Measurements from ENCODE around the gene SQSTM1.
A peak's percentile ranks its signal among the peaks of the same experiment; 100 is the strongest.

Gene SQSTM1

DNA sequence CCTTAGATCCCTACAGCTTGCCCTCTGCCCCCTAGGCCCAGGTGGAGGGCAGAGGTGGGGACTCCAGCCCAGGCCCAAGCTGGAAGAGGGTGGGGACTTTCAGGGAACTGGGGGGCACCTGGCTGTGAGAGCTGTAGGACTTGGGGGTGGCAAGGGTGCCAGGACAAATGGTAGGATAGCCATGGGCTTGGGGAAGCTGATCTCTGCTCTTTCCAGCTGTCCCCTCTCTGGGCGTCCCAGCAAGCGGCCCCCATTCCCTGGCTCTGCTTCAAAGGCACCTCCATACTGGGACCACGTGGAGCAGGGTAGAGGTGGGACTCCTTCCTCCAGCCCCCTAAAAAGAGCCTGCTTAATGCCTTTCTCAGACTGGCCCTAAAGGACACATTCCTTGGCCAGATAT lies 26.5 kb upstream of the SQSTM1 start:
- TF ChIP-seq, protein P1, sequence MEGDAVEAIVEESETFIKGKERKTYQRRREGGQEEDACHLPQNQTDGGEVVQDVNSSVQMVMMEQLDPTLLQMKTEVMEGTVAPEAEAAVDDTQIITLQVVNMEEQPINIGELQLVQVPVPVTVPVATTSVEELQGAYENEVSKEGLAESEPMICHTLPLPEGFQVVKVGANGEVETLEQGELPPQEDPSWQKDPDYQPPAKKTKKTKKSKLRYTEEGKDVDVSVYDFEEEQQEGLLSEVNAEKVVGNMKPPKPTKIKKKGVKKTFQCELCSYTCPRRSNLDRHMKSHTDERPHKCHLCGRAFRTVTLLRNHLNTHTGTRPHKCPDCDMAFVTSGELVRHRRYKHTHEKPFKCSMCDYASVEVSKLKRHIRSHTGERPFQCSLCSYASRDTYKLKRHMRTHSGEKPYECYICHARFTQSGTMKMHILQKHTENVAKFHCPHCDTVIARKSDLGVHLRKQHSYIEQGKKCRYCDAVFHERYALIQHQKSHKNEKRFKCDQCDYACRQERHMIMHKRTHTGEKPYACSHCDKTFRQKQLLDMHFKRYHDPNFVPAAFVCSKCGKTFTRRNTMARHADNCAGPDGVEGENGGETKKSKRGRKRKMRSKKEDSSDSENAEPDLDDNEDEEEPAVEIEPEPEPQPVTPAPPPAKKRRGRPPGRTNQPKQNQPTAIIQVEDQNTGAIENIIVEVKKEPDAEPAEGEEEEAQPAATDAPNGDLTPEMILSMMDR (IDR thresholded peaks at IDR 0.05), result no peak
- no peak overlapping the region for H3K9ac ChIP-seq
- peak overlapping the region; percentile 29 for H3K27ac ChIP-seq

DNA sequence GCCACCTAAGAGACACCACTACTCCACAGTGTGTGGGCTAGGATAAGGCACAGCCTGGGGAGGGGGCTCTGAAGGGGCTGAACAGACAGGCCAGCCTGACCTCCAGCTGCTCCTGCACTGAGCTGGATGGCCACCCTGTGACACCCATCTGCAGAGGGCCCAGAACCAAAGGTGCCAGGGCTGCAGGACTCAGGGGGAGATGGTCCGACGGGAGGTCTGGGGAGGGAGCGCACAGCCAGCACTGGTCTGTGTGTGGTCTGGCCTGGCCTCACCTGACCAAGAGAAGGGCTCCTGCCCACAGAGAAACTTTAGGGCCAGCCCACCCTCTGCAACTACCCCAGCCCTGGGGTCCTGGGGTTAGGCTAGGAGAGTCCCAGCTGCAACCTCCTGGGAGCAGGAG lies 26.1 kb upstream of the SQSTM1 start:
- no peaks in the 10 kb centered on the region for H3K9me3 ChIP-seq (ENCODE audit: control insufficient read depth, low read length)
- no peaks in the 10 kb centered on the region for H3K27me3 ChIP-seq (ENCODE audit: control insufficient read depth, insufficient read depth, low read length)
- peak overlapping the region; percentile 58 for H3K4me3 ChIP-seq (ENCODE audit: low read depth, low read length)
- H3K4me1 ChIP-seq, result no peaks in the 10 kb centered on the region
- no peak overlapping the region for H2AFZ ChIP-seq
- no peak overlapping the region for H3K9ac ChIP-seq
- no peak overlapping the region for H3K27ac ChIP-seq
- H3K4me2 ChIP-seq (ENCODE audit: low read length), result peak overlapping the region; percentile 77
- H3K36me3 ChIP-seq (ENCODE audit: control insufficient read depth, insufficient read depth, low read length), result no peaks in the 10 kb centered on the region
- no peaks in the 10 kb centered on the region for H3K79me2 ChIP-seq
- TF ChIP-seq, protein P1 (IDR thresholded peaks at IDR 0.05), result no peak

More for the DNA sequence above, 26.5 kb upstream of the SQSTM1 start:
- H3K27me3 ChIP-seq (ENCODE audit: control insufficient read depth, insufficient read depth, low read length), result no peaks in the 10 kb centered on the region
- no peak overlapping the region for H2AFZ ChIP-seq
- no peaks in the 10 kb centered on the region for H3K36me3 ChIP-seq (ENCODE audit: control insufficient read depth, insufficient read depth, low read length)
- H3K4me2 ChIP-seq (ENCODE audit: low read length), result no peak overlapping the region
- H3K4me3 ChIP-seq (ENCODE audit: low read depth, low read length), result peak overlapping the region; percentile 16
- H3K4me1 ChIP-seq, result no peaks in the 10 kb centered on the region
- no peaks in the 10 kb centered on the region for H3K9me3 ChIP-seq (ENCODE audit: control insufficient read depth, low read length)
- H3K79me2 ChIP-seq, result no peaks in the 10 kb centered on the region

DNA sequence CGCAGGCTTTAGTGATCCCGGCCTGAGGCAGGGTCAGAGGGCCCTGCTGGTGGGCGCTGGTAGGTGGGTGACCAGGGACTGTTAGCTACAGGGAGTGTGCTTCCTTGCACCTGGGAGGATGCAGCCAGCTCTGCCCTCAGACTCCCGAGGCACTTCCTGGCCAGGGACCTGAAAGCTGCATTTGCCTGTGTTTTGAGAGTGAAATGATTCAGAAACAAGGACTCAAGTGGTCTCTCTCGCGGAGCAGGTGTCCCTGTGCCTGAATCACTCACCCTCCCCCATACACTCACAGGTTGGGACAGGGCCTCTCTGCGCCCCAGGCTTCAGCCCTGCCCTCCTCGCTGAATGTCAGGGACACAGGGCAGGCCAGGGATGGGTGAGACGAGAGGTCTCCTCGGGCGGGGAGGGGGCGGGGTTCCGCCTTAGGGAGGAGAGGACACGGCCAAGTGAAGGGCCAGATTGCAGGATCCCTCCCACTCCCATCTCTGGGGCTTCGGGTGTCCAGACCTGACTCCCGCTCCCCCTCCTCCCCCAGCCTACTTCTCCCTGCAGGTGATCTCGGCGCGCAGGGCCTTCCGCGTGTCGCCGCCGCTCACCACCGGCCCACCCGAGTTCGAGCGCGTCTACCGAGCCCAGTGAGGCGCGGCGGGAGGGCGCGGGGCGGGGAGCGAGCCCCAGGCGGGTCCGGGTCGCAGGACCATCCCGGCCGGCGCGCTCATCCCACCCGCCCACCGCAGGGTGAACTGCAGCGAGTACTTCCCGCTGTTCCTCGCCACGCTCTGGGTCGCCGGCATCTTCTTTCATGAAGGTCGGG lies 25.4 kb upstream of the SQSTM1 start:
- H3K27me3 ChIP-seq (ENCODE audit: control insufficient read depth, insufficient read depth, low read length), result no peaks in the 10 kb centered on the region
- H3K79me2 ChIP-seq, result no peaks in the 10 kb centered on the region
- H3K4me2 ChIP-seq (ENCODE audit: low read length), result peak overlapping the region; percentile 77
- no peaks in the 10 kb centered on the region for H3K36me3 ChIP-seq (ENCODE audit: control insufficient read depth, insufficient read depth, low read length)
- TF ChIP-seq, protein P1 (IDR thresholded peaks at IDR 0.05), result no peak
- peak overlapping the region; percentile 92 for H3K27ac ChIP-seq
- peak overlapping the region; percentile 93 for H3K9ac ChIP-seq
- H3K4me3 ChIP-seq (ENCODE audit: low read depth, low read length), result peak overlapping the region; percentile 58
- no peaks in the 10 kb centered on the region for H3K4me1 ChIP-seq
- H3K9me3 ChIP-seq (ENCODE audit: control insufficient read depth, low read length), result no peaks in the 10 kb centered on the region
- H2AFZ ChIP-seq, result peak overlapping the region; percentile 94

DNA sequence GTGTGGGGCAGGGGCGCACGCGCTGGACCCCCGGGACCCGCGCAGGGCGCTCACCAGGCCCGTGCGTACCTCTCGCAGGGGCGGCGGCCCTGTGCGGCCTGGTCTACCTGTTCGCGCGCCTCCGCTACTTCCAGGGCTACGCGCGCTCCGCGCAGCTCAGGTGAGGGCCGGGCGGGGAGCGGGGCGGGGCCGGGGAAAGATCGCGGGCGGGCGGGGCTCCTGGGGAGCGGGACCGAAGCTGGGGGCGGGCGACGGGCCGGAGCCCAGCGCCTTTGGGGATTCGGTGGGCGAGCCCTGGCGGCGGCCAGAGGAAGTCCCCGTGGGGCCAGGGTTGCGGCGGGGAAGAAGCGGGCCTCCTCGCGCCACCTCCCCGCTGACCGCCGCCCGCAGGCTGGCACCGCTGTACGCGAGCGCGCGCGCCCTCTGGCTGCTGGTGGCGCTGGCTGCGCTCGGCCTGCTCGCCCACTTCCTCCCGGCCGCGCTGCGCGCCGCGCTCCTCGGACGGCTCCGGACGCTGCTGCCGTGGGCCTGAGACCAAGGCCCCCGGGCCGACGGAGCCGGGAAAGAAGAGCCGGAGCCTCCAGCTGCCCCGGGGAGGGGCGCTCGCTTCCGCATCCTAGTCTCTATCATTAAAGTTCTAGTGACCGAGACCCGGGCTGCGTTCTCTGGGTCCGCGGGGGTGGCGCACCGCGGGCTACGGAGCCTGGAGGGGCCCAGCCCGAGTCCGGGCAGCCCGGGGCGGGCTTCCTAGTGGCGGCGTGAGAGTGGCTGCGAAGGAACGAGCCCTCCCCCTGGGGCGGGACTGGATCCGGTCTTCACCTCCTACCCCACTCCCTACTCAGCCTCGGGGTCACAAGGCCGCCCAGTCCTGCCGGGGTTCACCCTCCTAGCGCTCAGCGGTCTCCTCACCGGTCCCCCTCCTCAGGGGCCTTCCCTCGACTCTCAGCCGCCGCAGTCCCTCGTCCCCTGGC lies 24.6 kb upstream of the SQSTM1 start:
- Histone ChIP-seq H3K4me1 (no peaks in the 10 kb centered on the region), H2AFZ (peak overlapping the region; percentile 94), H3K9ac (peak overlapping the region; percentile 93), H3K27me3 (ENCODE audit: control insufficient read depth, insufficient read depth, low read length) (no peaks in the 10 kb centered on the region), H3K4me2 (ENCODE audit: low read length) (peak overlapping the region; percentile 77), H3K79me2 (no peaks in the 10 kb centered on the region), H3K27ac (peak overlapping the region; percentile 92), H3K4me3 (ENCODE audit: low read depth, low read length) (peak overlapping the region; percentile 58), H3K9me3 (ENCODE audit: control insufficient read depth, low read length) (no peaks in the 10 kb centered on the region), H3K36me3 (ENCODE audit: control insufficient read depth, insufficient read depth, low read length) (no peaks in the 10 kb centered on the region)
- TF ChIP-seq, protein P1 (IDR thresholded peaks at IDR 0.05), result peak; percentile 71

Data from parathyroid adenoma (tissue), 2 donors.